Suprapubic skin (tissue), 4 donors: ENCODE measurements around the gene HAPLN2. TPM values are rescaled to one million over a fixed set of nuclear protein-coding genes. Genes with fewer than 3 reads are reported as not detected.
A peak's percentile ranks its signal among the peaks of the same experiment; 100 is the strongest.

Source experiments
- DNase-seq, 2 donors: peaks; one replicate each; pipeline ENCODE4 v3.0.0-alpha.2; 2019; ENCODE audit warnings: low spot score in 2 of 2
- H3K27ac ChIP-seq: fragments of 200-600 bp; sonication (generic); one replicate; pipeline ENCODE4 v1.5.1; 2019
- H3K27me3 ChIP-seq: fragments of 200-600 bp; sonication (generic); one replicate; pipeline ENCODE4 v1.5.1; 2019
- H3K36me3 ChIP-seq: fragments of 200-600 bp; sonication (generic); one replicate; pipeline ENCODE4 v1.5.1; 2019
- H3K4me1 ChIP-seq: fragments of 200-600 bp; sonication (generic); one replicate; pipeline ENCODE4 v1.5.1; 2019
- H3K4me3 ChIP-seq: fragments of 200-600 bp; sonication (generic); one replicate; pipeline ENCODE4 v1.5.1; 2019; ENCODE audit warnings: mild to moderate bottlenecking
- H3K9me3 ChIP-seq: fragments of 200-600 bp; sonication (generic); one replicate; pipeline ENCODE4 v1.5.1; 2019
- CTCF ChIP-seq, 2 donors: fragments of 200-600 bp in 1 of 2; fragments of 450-650 bp in 1 of 2; sonication (generic) in 1 of 2; IDR thresholded peaks; one replicate each; pipeline ENCODE4 v1.5.1; 2016 to 2019; ENCODE audit warnings: antibody characterized with exemption in 2 of 2, mild to moderate bottlenecking in 1 of 2, moderate library complexity in 1 of 2
- EP300 ChIP-seq: sonication (generic); formaldehyde crosslinking; IDR thresholded peaks from one replicate; pipeline ENCODE4 v1.6.1; 2017; ENCODE audit warnings: antibody characterized with exemption
- POLR2A ChIP-seq, 2 donors: fragments of 450-650 bp; IDR thresholded peaks; one replicate each; pipeline ENCODE4 v1.6.1; 2017; ENCODE audit warnings: antibody characterized with exemption in 2 of 2, mild to moderate bottlenecking in 2 of 2, moderate library complexity in 2 of 2
- POLR2AphosphoS5 ChIP-seq, 3 donors: sonication (generic); formaldehyde crosslinking; IDR thresholded peaks; one replicate each; pipeline ENCODE4 v1.6.1; 2017; ENCODE audit warnings: antibody characterized with exemption in 3 of 3
- whole genome bisulfite sequencing: methylation state at CpG from one replicate; pipeline ENCODE4 v1.1.5; 2018; 5-methylcytosine and 5-hydroxymethylcytosine counted together
- total RNA-seq, 4 donors: library from RNA; depleted of rRNA; stranded (reverse); fragments of >200 nt; gene quantifications; one replicate each; pipeline ENCODE4 v1.1.0, GENCODE V29; 2016

The HAPLN2 gene
- total RNA-seq, 4 donors from 2014 or later, result 1.0 to 2.9 TPM; not detected in 2

DNA sequence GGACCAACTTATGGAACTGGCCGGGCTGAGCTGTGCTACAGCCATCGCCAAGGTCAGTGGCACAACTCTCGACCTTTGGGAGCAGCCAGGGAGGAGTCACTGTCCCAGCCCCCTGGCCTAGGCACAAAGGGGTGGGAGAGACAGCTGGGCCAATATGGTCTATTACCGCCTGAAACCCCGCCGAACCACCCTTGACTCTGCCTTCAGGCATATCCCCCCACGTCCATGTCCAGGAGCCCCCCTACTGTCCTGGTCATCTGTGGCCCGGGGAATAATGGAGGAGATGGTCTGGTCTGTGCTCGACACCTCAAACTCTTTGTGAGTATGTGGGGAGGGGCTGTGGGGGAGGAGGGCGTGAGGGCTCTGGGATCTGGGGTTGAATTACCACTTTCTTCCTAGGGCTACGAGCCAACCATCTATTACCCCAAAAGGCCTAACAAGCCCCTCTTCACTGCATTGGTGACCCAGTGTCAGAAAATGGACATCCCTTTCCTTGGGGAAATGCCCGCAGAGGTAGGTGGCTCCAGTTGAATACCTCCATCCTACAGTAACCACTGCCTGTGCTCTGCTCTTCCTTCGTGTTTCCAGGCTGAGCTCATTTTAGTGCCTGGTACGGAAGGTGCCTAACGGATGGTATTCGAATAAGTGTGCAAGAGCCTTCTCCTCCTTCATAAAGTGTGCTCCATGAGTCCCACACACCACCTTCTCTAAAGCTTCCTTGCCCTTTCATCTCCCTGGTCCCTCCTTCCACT, 26.9 kb upstream of the HAPLN2 start:
- Histone ChIP-seq H3K9me3 (no peaks in the 10 kb centered on the region), H3K27ac (peak overlapping the region; percentile 80), H3K27me3 (no peaks in the 10 kb centered on the region), H3K4me3 (peak overlapping the region; percentile 57), H3K4me1 (peaks cover 16% of the 10 kb centered on the region), H3K36me3 (peaks cover 41% of the 10 kb centered on the region)
- TF ChIP-seq POLR2AphosphoS5 (IDR thresholded peaks at IDR 0.05), result no peak
- TF ChIP-seq POLR2A (IDR thresholded peaks at IDR 0.05), result no peak
- TF ChIP-seq EP300, result no peak
- TF ChIP-seq CTCF (IDR thresholded peaks at IDR 0.05), result no peak
- DNase-seq, result no peak
- WGBS, result 54% methylated on average over 11 of the region's 16 CpGs

DNA sequence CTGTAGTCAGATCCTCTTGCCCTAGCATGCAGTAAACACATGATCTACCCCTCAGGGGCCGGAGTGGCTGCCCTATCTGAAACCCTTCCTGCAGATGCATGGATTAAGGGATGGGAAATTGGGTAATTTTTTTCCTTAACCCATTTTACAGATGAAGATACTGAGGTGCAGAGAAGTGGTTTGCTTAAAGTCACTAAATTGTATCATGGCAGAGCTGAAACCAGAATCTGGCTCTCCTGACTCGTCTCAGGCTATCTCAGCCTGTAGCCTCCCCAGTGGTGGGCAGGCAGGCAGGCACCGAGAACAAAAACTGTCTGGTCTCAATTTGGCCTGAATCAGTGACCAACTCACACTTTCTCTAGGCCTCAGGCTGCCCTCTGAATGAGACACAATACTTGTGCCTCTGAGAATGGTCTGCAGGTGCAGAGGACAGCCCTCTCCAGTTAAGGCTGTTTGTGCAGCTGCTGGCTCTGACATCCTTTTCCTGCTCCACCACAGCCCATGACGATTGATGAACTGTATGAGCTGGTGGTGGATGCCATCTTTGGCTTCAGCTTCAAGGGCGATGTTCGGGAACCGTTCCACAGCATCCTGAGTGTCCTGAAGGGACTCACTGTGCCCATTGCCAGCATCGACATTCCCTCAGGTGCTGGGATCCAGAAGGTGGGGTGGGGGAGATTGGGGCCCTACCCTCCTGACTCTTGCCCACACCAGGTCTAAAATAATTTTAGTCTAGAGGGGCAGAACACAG, 26.1 kb upstream of the HAPLN2 start:
- no peak for TF ChIP-seq EP300
- TF ChIP-seq POLR2AphosphoS5 (IDR thresholded peaks at IDR 0.05), result no peak
- TF ChIP-seq CTCF (IDR thresholded peaks at IDR 0.05), result no peak
- no peak for TF ChIP-seq POLR2A (IDR thresholded peaks at IDR 0.05)
- Histone ChIP-seq H3K27me3 (no peaks in the 10 kb centered on the region), H3K9me3 (no peaks in the 10 kb centered on the region), H3K27ac (no peak overlapping the region), H3K4me3 (no peak overlapping the region), H3K4me1 (peaks cover 16% of the 10 kb centered on the region), H3K36me3 (peaks cover 49% of the 10 kb centered on the region)
- DNase-seq, result no peak
- WGBS, result 73% methylated on average over 8 of the region's 8 CpGs

- no peak for DNase-seq
- WGBS, result 79% methylated on average over 7 of the region's 8 CpGs
- H3K27me3 ChIP-seq, result no peaks in the 10 kb centered on the region
- no peak overlapping the region for H3K4me3 ChIP-seq
- peaks cover 16% of the 10 kb centered on the region for H3K4me1 ChIP-seq
- H3K36me3 ChIP-seq, result peaks cover 54% of the 10 kb centered on the region
- no peaks in the 10 kb centered on the region for H3K9me3 ChIP-seq
- TF ChIP-seq POLR2A (IDR thresholded peaks at IDR 0.05) (no peak), POLR2AphosphoS5 (IDR thresholded peaks at IDR 0.05) (no peak), CTCF (IDR thresholded peaks at IDR 0.05) (no peak), EP300 (no peak)
- H3K27ac ChIP-seq, result no peak overlapping the region
Measured at GRCh38 chr1:156593661-156593989, 25.6 kb upstream of the HAPLN2 start.

GRCh38 chr1:156594190-156594589, 25.0 kb upstream of the HAPLN2 start:
- WGBS, result 58% methylated on average over 3 of the region's 3 CpGs
- peaks cover 57% of the 10 kb centered on the region for H3K36me3 ChIP-seq
- no peak for TF ChIP-seq EP300
- no peak for TF ChIP-seq CTCF (IDR thresholded peaks at IDR 0.05)
- TF ChIP-seq POLR2A (IDR thresholded peaks at IDR 0.05), result no peak
- no peak for TF ChIP-seq POLR2AphosphoS5 (IDR thresholded peaks at IDR 0.05)

DNA sequence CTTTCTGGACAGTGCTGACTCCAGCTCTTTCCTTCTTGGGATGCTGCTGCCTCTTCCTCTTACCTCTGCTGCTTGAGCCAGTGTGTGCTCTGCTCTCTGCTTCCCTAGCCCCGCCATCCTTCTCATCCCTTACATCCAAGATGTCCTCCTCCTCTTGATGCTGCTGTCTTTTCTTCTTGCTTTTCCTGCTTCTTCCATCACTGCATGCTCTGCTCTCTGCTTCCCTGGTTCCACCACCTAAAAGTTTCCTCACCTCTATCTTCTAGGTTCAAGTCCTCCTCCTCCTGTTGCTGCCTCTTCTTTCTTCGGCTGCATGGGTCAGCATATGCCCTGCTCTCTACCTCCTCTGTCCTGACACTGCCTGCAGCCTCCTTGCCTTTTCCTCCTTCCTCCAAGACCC, 24.2 kb upstream of the HAPLN2 start:
- peaks cover 57% of the 10 kb centered on the region for H3K36me3 ChIP-seq
- H3K4me1 ChIP-seq, result peaks cover 17% of the 10 kb centered on the region
- TF ChIP-seq POLR2A (IDR thresholded peaks at IDR 0.05), result no peak
- no peak for TF ChIP-seq EP300
- TF ChIP-seq CTCF (IDR thresholded peaks at IDR 0.05), result no peak
- TF ChIP-seq POLR2AphosphoS5 (IDR thresholded peaks at IDR 0.05), result no peak
- no peak overlapping the region for H3K4me3 ChIP-seq
- 87% methylated on average over 2 of the region's 2 CpGs for WGBS
- no peak overlapping the region for H3K27ac ChIP-seq
- DNase-seq, result no peak
- no peaks in the 10 kb centered on the region for H3K27me3 ChIP-seq
- no peaks in the 10 kb centered on the region for H3K9me3 ChIP-seq

More at GRCh38 chr1:156594190-156594589, 25.0 kb upstream of the HAPLN2 start:
- H3K9me3 ChIP-seq, result no peaks in the 10 kb centered on the region
- no peaks in the 10 kb centered on the region for H3K27me3 ChIP-seq
- H3K4me1 ChIP-seq, result peaks cover 16% of the 10 kb centered on the region
- H3K4me3 ChIP-seq, result no peak overlapping the region
- DNase-seq, result no peak
- H3K27ac ChIP-seq, result no peak overlapping the region
